Esophagus squamous epithelium (tissue), 4 donors: ENCODE results near the gene CDC42BPG.

ENCODE experiments used
- POLR2A ChIP-seq, 4 donors: fragments of 450-650 bp; IDR thresholded peaks; one replicate each; pipeline ENCODE4 v1.6.1; 2017; ENCODE audit warnings: antibody characterized with exemption in 4 of 4, mild to moderate bottlenecking in 4 of 4, moderate library complexity in 3 of 4
- TF ChIP-seq, protein P1 (sequence below), 6 experiments: fragments of 450-650 bp in 4 of 6; fragments of 200-600 bp in 2 of 6; sonication (generic) in 2 of 6; IDR thresholded peaks; one replicate each; pipeline ENCODE4 v1.5.1; 2016 to 2019; ENCODE audit warnings: antibody characterized with exemption in 6 of 6, mild to moderate bottlenecking in 4 of 6, moderate library complexity in 4 of 6

DNA sequence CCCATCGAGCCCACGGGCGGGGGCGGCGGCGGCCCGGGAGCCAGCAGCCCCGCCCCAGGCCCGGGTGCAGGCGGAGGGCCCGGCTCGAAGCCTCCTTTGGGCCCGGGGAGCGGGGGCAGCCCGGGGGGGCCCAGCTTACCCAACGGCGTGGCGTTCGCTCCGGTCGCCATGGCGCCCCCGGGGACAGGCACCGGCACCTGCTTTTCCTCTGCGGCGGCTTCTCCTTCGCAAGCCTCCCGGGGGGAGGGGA, 66.3 kb downstream of the CDC42BPG start:
- TF ChIP-seq, protein P1, sequence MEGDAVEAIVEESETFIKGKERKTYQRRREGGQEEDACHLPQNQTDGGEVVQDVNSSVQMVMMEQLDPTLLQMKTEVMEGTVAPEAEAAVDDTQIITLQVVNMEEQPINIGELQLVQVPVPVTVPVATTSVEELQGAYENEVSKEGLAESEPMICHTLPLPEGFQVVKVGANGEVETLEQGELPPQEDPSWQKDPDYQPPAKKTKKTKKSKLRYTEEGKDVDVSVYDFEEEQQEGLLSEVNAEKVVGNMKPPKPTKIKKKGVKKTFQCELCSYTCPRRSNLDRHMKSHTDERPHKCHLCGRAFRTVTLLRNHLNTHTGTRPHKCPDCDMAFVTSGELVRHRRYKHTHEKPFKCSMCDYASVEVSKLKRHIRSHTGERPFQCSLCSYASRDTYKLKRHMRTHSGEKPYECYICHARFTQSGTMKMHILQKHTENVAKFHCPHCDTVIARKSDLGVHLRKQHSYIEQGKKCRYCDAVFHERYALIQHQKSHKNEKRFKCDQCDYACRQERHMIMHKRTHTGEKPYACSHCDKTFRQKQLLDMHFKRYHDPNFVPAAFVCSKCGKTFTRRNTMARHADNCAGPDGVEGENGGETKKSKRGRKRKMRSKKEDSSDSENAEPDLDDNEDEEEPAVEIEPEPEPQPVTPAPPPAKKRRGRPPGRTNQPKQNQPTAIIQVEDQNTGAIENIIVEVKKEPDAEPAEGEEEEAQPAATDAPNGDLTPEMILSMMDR (IDR thresholded peaks at IDR 0.05): no peak
- no peak for TF ChIP-seq POLR2A (IDR thresholded peaks at IDR 0.05)
